Daoy (cell line): ENCODE results near the gene IL1R2. TPM values are rescaled to one million over a fixed set of nuclear protein-coding genes. Genes with fewer than 3 reads are reported as not detected.
A peak's percentile ranks its signal among the peaks of the same experiment; 100 is the strongest.
"Not testable (repeated sequence)": the region's sequence is repeated elsewhere in the genome, so short reads cannot be mapped to it uniquely, and the experiment has no call there.

Experiments used
- DNase-seq: peaks from one replicate; pipeline ENCODE4 v3.0.0-alpha.2; 2015; ENCODE audit warnings: low read depth
- total RNA-seq: library from RNA; depleted of rRNA; stranded (reverse); fragments of >200 nt; shearing (Covaris generic); gene quantifications from 2 replicates; pipeline ENCODE4 v1.2.3, GENCODE V29; 2014

The IL1R2 gene
- total RNA-seq, 1 experiment from 2014 or later: not detected

- DNase-seq: no peak
These were observed 69.5 kb downstream of the IL1R2 start for GRCh38 chr2:102061286-102061699.

GRCh38 chr2:102061962-102062795 is 70.4 kb downstream of the IL1R2 start:
- no peak for DNase-seq

GRCh38 chr2:102062802-102063201 is 71.0 kb downstream of the IL1R2 start:
- no peak for DNase-seq

- DNase-seq: no peak
These were observed 71.7 kb downstream of the IL1R2 start for GRCh38 chr2:102063487-102063911.

- DNase-seq: peak; percentile 93
These were observed 72.3 kb downstream of the IL1R2 start for GRCh38 chr2:102063941-102064678.

GRCh38 chr2:102064679-102065674 is 73.2 kb downstream of the IL1R2 start:
- peak; percentile 20 for DNase-seq

- DNase-seq: peak; percentile 77
These were observed 74.0 kb downstream of the IL1R2 start for GRCh38 chr2:102065675-102066252.

- no peak for DNase-seq
These were observed 74.8 kb downstream of the IL1R2 start for GRCh38 chr2:102066554-102066953.

GRCh38 chr2:102068126-102068525 is 76.4 kb downstream of the IL1R2 start:
- not testable (repeated sequence) for DNase-seq

- DNase-seq: no peak
These were observed 77.7 kb downstream of the IL1R2 start for GRCh38 chr2:102069311-102069974.

- peak; percentile 52 for DNase-seq
These were observed 78.4 kb downstream of the IL1R2 start for GRCh38 chr2:102070058-102070642.

- DNase-seq: peak; percentile 32
These were observed 81.0 kb downstream of the IL1R2 start for GRCh38 chr2:102072741-102073140.

GRCh38 chr2:102073168-102073724 is 81.5 kb downstream of the IL1R2 start:
- DNase-seq: no peak

GRCh38 chr2:102074152-102074783 is 82.5 kb downstream of the IL1R2 start:
- no peak for DNase-seq

GRCh38 chr2:102075479-102075878 is 83.7 kb downstream of the IL1R2 start:
- no peak for DNase-seq

- no peak for DNase-seq
These were observed 84.8 kb downstream of the IL1R2 start for GRCh38 chr2:102076512-102076911.
